ENCODE results near the gene SLC22A23. TPM values are rescaled to one million over a fixed set of nuclear protein-coding genes. Genes with fewer than 3 reads are reported as not detected.

SLC22A23 gene
- total RNA-seq, 4 donors from 2014 or later: 16.6 to 21.8 (median 17.6) TPM

GRCh38 chr6:3328145-3328544 is 128.7 kb downstream of the SLC22A23 start:
- H3K4me3 ChIP-seq (replicated peaks in 1 of 3): no peak overlapping the region
- TF ChIP-seq CTCF (IDR thresholded peaks at IDR 0.05): no peak
- no peak for TF ChIP-seq POLR2A (IDR thresholded peaks at IDR 0.05)
- peaks cover 0 to 13% of the 10 kb centered on the region in 2 donors for H3K4me1 ChIP-seq
- no peaks in the 10 kb centered on the region for H3K36me3 ChIP-seq
- H3K9me3 ChIP-seq: no peaks in the 10 kb centered on the region
- no peak overlapping the region for H3K27ac ChIP-seq
- no peak for DNase-seq
- no peaks in the 10 kb centered on the region for H3K27me3 ChIP-seq
- WGBS, 2 donors: 87 to 95% methylated on average over 12 of the region's 12 CpGs
- intact Hi-C loops (cut with DNase I): no loop called here

- H3K36me3 ChIP-seq: no peaks in the 10 kb centered on the region
- peaks cover 0 to 13% of the 10 kb centered on the region in 2 donors for H3K4me1 ChIP-seq
- TF ChIP-seq CTCF (IDR thresholded peaks at IDR 0.05): no peak
- TF ChIP-seq POLR2A (IDR thresholded peaks at IDR 0.05): no peak
- no peaks in the 10 kb centered on the region for H3K9me3 ChIP-seq
- DNase-seq: no peak
- no peak overlapping the region for H3K27ac ChIP-seq
- 94 to 98% methylated on average over 3 of the region's 3 CpGs for WGBS, 2 donors
- no peaks in the 10 kb centered on the region for H3K27me3 ChIP-seq
- no peak overlapping the region for H3K4me3 ChIP-seq (replicated peaks in 1 of 3)
- intact Hi-C loops (cut with DNase I): no loop called here
Measured at GRCh38 chr6:3327403-3327802, 129.4 kb downstream of the SLC22A23 start.

- Histone ChIP-seq H3K4me1 (peaks cover 0 to 13% of the 10 kb centered on the region in 2 donors), H3K4me3 (replicated peaks in 1 of 3) (no peak overlapping the region), H3K27ac (no peak overlapping the region), H3K9me3 (no peaks in the 10 kb centered on the region), H3K27me3 (no peaks in the 10 kb centered on the region), H3K36me3 (no peaks in the 10 kb centered on the region)
- DNase-seq: no peak
- intact Hi-C loops (cut with DNase I): no loop called here
- TF ChIP-seq POLR2A (IDR thresholded peaks at IDR 0.05) (no peak), CTCF (IDR thresholded peaks at IDR 0.05) (no peak)
- 76 to 78% methylated on average over 9 of the region's 9 CpGs for whole genome bisulfite sequencing, 2 donors
Measured at GRCh38 chr6:3326981-3327380, 129.9 kb downstream of the SLC22A23 start.

GRCh38 chr6:3326184-3326971 is 130.5 kb downstream of the SLC22A23 start:
- Histone ChIP-seq H3K4me1 (peaks cover 0 to 13% of the 10 kb centered on the region in 2 donors), H3K4me3 (replicated peaks in 1 of 3) (no peak overlapping the region), H3K27me3 (no peaks in the 10 kb centered on the region), H3K9me3 (no peaks in the 10 kb centered on the region), H3K36me3 (no peaks in the 10 kb centered on the region), H3K27ac (no peak overlapping the region)
- intact Hi-C loops (cut with DNase I): no loop called here
- no peak for TF ChIP-seq CTCF (IDR thresholded peaks at IDR 0.05)
- no peak for TF ChIP-seq POLR2A (IDR thresholded peaks at IDR 0.05)
- WGBS, 2 donors: 89 to 94% methylated on average over 11 of the region's 11 CpGs
- DNase-seq: no peak

- Histone ChIP-seq H3K36me3 (no peaks in the 10 kb centered on the region), H3K4me1 (peaks cover 0 to 13% of the 10 kb centered on the region in 2 donors), H3K27ac (no peak overlapping the region), H3K4me3 (replicated peaks in 1 of 3) (no peak overlapping the region), H3K27me3 (no peaks in the 10 kb centered on the region), H3K9me3 (no peaks in the 10 kb centered on the region)
- DNase-seq: no peak
- no peak for TF ChIP-seq CTCF (IDR thresholded peaks at IDR 0.05)
- TF ChIP-seq POLR2A (IDR thresholded peaks at IDR 0.05): no peak
- intact Hi-C loops (cut with DNase I): no loop called here
Measured at GRCh38 chr6:3325210-3325609, 131.6 kb downstream of the SLC22A23 start.
